HEK293T (cell line): ENCODE data around the gene CCDC183.

Experiments
- BHLHE40 ChIP-seq: fragments of 450-650 bp; IDR thresholded peaks from 2 replicates; pipeline ENCODE4 v1.6.1; 2016; ENCODE audit warnings: mild to moderate bottlenecking, moderate library complexity, borderline replicate concordance
- FOXK2 ChIP-seq: fragments of 450-650 bp; IDR thresholded peaks from 2 replicates; pipeline ENCODE4 v1.6.1; 2016; ENCODE audit warnings: mild to moderate bottlenecking
- SP1 ChIP-seq: fragments of 450-650 bp; IDR thresholded peaks from 2 replicates; pipeline ENCODE4 v1.6.1; 2017

- no peak for TF ChIP-seq FOXK2
- no peak for TF ChIP-seq BHLHE40
- TF ChIP-seq SP1: no peak
Observed at GRCh38 chr9:136763649-136764035, 32.5 kb upstream of the CCDC183 start.
